A673 (cell line): ENCODE data around the gene SPATA2. TPM values are rescaled to one million over a fixed set of nuclear protein-coding genes. Genes with fewer than 3 reads are reported as not detected.

Source experiments
- BruUV-seq: library from RNA; stranded (reverse); fragments of 400-500 nt; replicated peaks from 2 replicates; lab custom pipeline; 2021; lab: Mats Ljungman, UMichigan
- CTCF ChIA-PET: fragments of 300-600 bp; sonication (Branson Sonifier 250); formaldehyde crosslinking; loops from one replicate; lab custom pipeline; 2022; ENCODE audit warnings: antibody characterized with exemption; lab: Charles Lee
- POLR2A ChIA-PET: fragments of 300-600 bp; sonication (Branson Sonifier 250); formaldehyde crosslinking; loops from one replicate; lab custom pipeline; 2022; ENCODE audit warnings: antibody characterized with exemption; ENCODE audit not compliant: low non-redundant PET; lab: Charles Lee
- DNase-seq: peaks from one replicate; pipeline ENCODE4 v3.0.0-alpha.2; 2015; ENCODE audit warnings: low spot score
- H3K27ac ChIP-seq: fragments of 200-600 bp; sonication (generic); 2 replicates; pipeline ENCODE4 v1.5.1; 2016; ENCODE audit warnings: mixed run types, low read depth, mild to moderate bottlenecking, mixed read lengths, antibody characterized with exemption, low read length; ENCODE audit not compliant: poor library complexity, severe bottlenecking
- H3K27me3 ChIP-seq: fragments of 200-600 bp; sonication (generic); replicated peaks from 2 replicates; pipeline ENCODE4 v1.6.1; 2017; ENCODE audit warnings: mixed run types, low read depth, mild to moderate bottlenecking, mixed read lengths, antibody characterized with exemption, low read length; ENCODE audit not compliant: insufficient read depth, poor library complexity
- H3K36me3 ChIP-seq: fragments of 200-600 bp; sonication (generic); 2 replicates; pipeline ENCODE4 v1.6.1; 2016; ENCODE audit warnings: mixed run types, mild to moderate bottlenecking, mixed read lengths, antibody characterized with exemption, low read length; ENCODE audit not compliant: insufficient read depth, poor library complexity, severe bottlenecking
- H3K4me1 ChIP-seq: fragments of 200-600 bp; sonication (generic); 2 replicates; pipeline ENCODE4 v1.6.1; 2017; ENCODE audit warnings: mixed run types, mild to moderate bottlenecking, mixed read lengths, antibody characterized with exemption, low read length; ENCODE audit not compliant: insufficient read depth, poor library complexity, severe bottlenecking
- H3K4me3 ChIP-seq: fragments of 200-600 bp; sonication (generic); 2 replicates; pipeline ENCODE4 v1.5.1; 2016; ENCODE audit warnings: low read depth, mixed run types, mild to moderate bottlenecking, mixed read lengths, low read length; ENCODE audit not compliant: poor library complexity, severe bottlenecking
- H3K9me3 ChIP-seq: fragments of 200-600 bp; sonication (generic); 2 replicates; pipeline ENCODE4 v1.6.1; 2016; ENCODE audit warnings: mixed run types, low read depth, mild to moderate bottlenecking, mixed read lengths, antibody characterized with exemption, low read length; ENCODE audit not compliant: poor library complexity, severe bottlenecking
- EZH2 ChIP-seq: fragments of 200-600 bp; sonication (generic); IDR thresholded peaks from 2 replicates; pipeline ENCODE4 v1.6.1; 2017; ENCODE audit warnings: borderline replicate concordance, low read depth, mild to moderate bottlenecking, mixed read lengths, antibody characterized with exemption, low read length; ENCODE audit not compliant: poor library complexity, severe bottlenecking
- intact Hi-C: fragments of 100-400 bp; cut with micrococcal nuclease; formaldehyde crosslinking; loops from one replicate; pipeline ENCODE4 v1.10.0; 2022; ENCODE audit not compliant: unreplicated experiment
- total RNA-seq: library from RNA; stranded (reverse); gene quantifications from 2 replicates; pipeline ENCODE4 v1.2.3, GENCODE V29; 2021
- TF ChIP-seq, protein P1 (sequence below): fragments of 300-800, 200-600 bp; sonication (generic); conservative IDR thresholded peaks from 2 replicates; pipeline ENCODE4 v1.5.1; 2017; ENCODE audit warnings: low read depth, mild to moderate bottlenecking, antibody characterized with exemption, low read length, moderate library complexity, mixed read lengths

The SPATA2 gene
- total RNA-seq, 1 experiment from 2014 or later, result 9.2 TPM

DNA sequence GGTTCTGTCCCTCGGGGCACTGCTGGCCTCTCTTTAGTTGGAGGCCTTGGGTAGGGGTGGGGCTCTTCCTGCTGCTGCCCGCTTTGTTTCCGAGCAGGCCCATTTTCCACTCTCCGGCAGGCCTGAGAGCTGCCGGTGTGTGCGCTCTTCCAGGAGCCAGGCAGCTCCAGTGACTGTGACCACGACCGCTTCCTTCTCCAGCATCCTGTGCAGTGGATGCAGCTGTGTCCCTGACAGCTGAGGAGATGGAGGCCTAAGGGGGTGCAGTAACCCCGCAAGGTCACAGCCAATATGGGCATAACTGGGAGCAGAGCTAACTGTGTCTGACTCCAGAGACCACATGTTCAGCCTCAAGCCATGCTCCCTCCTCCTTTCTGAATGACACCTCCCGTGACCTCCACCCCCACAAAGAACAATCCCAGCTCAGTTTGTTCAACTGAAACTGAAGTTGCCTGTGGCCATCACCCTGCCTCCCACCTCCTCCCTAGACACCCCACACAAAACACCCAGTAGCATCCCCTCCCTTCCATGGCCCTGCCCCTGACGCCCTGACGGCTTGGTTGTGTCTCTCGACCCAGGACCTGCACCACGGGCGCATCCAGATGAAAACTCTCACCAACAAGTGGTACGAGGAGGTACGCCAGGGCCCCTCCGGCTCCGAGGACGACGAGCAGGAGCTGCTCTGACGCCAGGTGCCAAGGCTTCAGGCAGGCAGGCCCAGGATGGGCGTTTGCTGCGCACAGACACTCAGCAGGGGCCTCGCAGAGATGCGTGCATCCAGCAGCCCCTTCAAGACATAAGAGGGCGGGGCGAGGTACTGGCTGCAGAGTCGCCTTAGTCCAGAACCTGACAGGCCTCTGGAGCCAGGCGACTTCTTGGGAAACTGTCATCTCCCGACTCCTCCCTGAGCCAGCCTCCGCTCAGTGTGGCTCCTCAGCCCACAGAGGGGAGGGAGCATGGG lies 27.8 kb downstream of the SPATA2 start:
- Histone ChIP-seq H3K4me3 (no peak overlapping the region), H3K9me3 (no peaks in the 10 kb centered on the region), H3K27ac (no peak overlapping the region), H3K4me1 (no peaks in the 10 kb centered on the region), H3K36me3 (no peaks in the 10 kb centered on the region), H3K27me3 (no peaks in the 10 kb centered on the region)
- ChIA-PET CTCF (interaction anchor here (0.6 to 2.1 kb wide), 7 partner anchors 16 to 692 kb away, joined by 3 to 13 read pairs (median 4); no protein-coding TSS in a partner anchor), POLR2A (interaction anchor here (0.6 kb wide), 1 partner anchor 297 kb away, joined by 3 read pairs; no protein-coding TSS in a partner anchor)
- DNase-seq, result no peak
- TF ChIP-seq, protein P1, sequence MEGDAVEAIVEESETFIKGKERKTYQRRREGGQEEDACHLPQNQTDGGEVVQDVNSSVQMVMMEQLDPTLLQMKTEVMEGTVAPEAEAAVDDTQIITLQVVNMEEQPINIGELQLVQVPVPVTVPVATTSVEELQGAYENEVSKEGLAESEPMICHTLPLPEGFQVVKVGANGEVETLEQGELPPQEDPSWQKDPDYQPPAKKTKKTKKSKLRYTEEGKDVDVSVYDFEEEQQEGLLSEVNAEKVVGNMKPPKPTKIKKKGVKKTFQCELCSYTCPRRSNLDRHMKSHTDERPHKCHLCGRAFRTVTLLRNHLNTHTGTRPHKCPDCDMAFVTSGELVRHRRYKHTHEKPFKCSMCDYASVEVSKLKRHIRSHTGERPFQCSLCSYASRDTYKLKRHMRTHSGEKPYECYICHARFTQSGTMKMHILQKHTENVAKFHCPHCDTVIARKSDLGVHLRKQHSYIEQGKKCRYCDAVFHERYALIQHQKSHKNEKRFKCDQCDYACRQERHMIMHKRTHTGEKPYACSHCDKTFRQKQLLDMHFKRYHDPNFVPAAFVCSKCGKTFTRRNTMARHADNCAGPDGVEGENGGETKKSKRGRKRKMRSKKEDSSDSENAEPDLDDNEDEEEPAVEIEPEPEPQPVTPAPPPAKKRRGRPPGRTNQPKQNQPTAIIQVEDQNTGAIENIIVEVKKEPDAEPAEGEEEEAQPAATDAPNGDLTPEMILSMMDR, result no peak
- TF ChIP-seq EZH2, result no peak
- BruUV-seq, result no TSS peak
- intact Hi-C loops, result loop anchor here (2.0 to 5.0 kb wide), 2 partner anchors 277 to 345 kb away; no protein-coding TSS in a partner anchor

DNA sequence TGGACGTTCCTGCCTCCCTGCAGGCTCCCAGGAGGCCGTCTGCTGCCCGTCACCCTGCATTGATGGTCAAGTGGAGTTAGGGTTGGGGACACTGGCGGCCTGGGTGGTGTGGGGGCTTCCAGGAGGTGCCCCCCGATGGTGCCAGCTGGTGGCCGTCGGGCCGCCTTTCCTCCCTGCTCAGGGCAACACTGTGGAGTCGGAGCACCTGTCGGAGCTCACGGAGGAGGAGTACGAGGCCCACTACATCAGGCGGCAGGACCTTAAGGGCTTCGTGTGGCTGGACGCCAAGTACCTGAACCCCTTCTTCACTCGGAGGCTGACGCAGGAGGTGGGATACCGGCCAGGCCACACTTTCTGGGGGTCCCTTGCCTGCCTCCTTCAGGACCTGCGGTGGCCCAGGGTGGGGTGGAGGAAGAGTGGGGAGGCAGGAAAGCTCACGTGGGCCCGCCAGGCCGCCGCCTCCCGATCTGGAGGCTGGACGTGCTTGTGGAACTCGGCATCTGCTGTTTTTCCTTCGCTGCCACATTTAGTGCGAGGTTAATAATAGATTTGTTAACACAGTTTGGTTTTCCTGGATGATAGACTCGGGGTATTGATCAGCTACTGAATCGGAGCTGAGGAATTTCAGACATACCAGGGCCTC lies 28.6 kb downstream of the SPATA2 start:
- POLR2A ChIA-PET, result interaction anchor here (0.6 kb wide), 1 partner anchor 296 kb away, joined by 3 read pairs; no protein-coding TSS in a partner anchor
- TF ChIP-seq EZH2, result no peak
- TF ChIP-seq, protein P1, result no peak
- Histone ChIP-seq H3K9me3 (no peaks in the 10 kb centered on the region), H3K4me3 (no peak overlapping the region), H3K27ac (no peak overlapping the region), H3K36me3 (no peaks in the 10 kb centered on the region), H3K4me1 (no peaks in the 10 kb centered on the region), H3K27me3 (no peaks in the 10 kb centered on the region)
- no TSS peak for BruUV-seq
- DNase-seq, result no peak
- intact Hi-C loops, result loop anchor here (5.0 kb wide), 1 partner anchor 344 kb away; no protein-coding TSS in a partner anchor
- CTCF ChIA-PET, result interaction anchor here (0.6 to 2.1 kb wide), 5 partner anchors 95 to 693 kb away, joined by 3 to 13 read pairs (median 3); no protein-coding TSS in a partner anchor

DNA sequence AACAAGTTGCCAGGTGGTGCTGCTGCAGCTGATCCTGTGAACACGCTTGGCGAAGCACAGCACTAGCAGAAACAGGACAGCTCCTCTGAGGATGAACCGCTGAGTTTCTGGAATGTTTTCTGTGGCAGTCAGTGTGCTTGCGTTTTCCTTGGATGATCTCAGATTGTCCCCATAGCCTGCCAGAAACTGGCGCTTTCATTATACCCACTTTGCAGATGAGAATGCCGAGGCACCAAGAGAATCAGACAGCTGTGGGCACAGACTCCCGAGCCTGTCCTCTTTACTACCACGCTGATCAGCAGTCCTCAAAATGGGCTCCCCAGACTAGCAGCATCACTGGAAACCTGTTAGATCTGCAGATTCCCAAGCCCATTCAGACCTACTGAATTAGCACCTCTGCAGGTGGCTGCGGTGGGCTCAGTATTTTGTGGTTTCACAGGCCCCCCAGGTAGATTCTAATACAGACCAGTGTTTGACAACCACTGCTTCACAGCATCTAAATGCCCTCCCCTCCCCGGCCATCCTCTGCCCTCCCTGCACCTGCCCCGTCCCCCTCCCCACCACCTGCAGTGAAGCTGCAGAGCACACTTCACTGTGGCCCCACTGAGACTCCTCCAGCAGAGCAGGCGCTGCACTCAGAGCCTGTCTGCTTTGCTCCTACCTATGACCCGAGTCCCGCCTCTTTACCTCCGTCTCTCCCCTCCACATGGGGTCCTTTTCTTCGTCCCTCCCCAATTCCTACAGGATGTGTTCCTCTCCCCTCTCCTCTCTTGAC lies 29.6 kb downstream of the SPATA2 start:
- CTCF ChIA-PET, result no interaction called here
- POLR2A ChIA-PET, result no interaction called here
- H3K9me3 ChIP-seq, result no peaks in the 10 kb centered on the region
- TF ChIP-seq, protein P1, result no peak
- no peak for TF ChIP-seq EZH2
- no peak overlapping the region for H3K27ac ChIP-seq
- DNase-seq, result no peak
- no TSS peak for BruUV-seq
- no peak overlapping the region for H3K4me3 ChIP-seq
- no peaks in the 10 kb centered on the region for H3K27me3 ChIP-seq
- H3K4me1 ChIP-seq, result no peaks in the 10 kb centered on the region
- intact Hi-C loops, result loop anchor here (5.0 kb wide), 1 partner anchor 343 kb away; no protein-coding TSS in a partner anchor
- H3K36me3 ChIP-seq, result no peaks in the 10 kb centered on the region
